Neural crest cell (in vitro differentiated cells): ENCODE results near the gene DNAH10. TPM values are rescaled to one million over a fixed set of nuclear protein-coding genes. Genes with fewer than 3 reads are reported as not detected.
A peak's percentile ranks its signal among the peaks of the same experiment; 100 is the strongest.

Experiments
- DNase-seq: peaks from one replicate; pipeline ENCODE4 v3.0.0; 2021; ENCODE audit warnings: low read depth, mixed read lengths, low spot score
- H3K27ac Mint-ChIP-seq: one replicate; pipeline ENCODE4 v1.8.0; 2021; ENCODE audit warnings: mild to moderate bottlenecking, mixed read lengths; ENCODE audit not compliant: unreplicated experiment
- H3K27me3 Mint-ChIP-seq: 2 replicates; pipeline ENCODE4 v1.8.0; 2021; ENCODE audit warnings: low read depth, mild to moderate bottlenecking, mixed read lengths
- H3K36me3 Mint-ChIP-seq: 2 replicates; pipeline ENCODE4 v1.8.0; 2021; ENCODE audit warnings: low read depth, mild to moderate bottlenecking, mixed read lengths
- H3K4me1 Mint-ChIP-seq: 2 replicates; pipeline ENCODE4 v1.8.0; 2021; ENCODE audit warnings: mixed read lengths
- H3K4me3 Mint-ChIP-seq: one replicate; pipeline ENCODE4 v1.8.0; 2021; ENCODE audit warnings: mild to moderate bottlenecking, mixed read lengths
- H3K9me3 Mint-ChIP-seq: 2 replicates; pipeline ENCODE4 v1.8.0; 2021; ENCODE audit warnings: mixed read lengths
- total RNA-seq: library from RNA; stranded (reverse); gene quantifications from 2 replicates; pipeline ENCODE4 v1.2.1, GENCODE V29; 2021
- TF ChIP-seq, protein P1 (sequence below): fragments of 200-600 bp; sonication (generic); conservative IDR thresholded peaks from 2 replicates; pipeline ENCODE4 v1.5.0; 2021; ENCODE audit warnings: antibody characterized with exemption, mild to moderate bottlenecking

Gene DNAH10
- total RNA-seq, 1 donor from 2014 or later, result 1.1 TPM

GRCh38 chr12:123899368-123899767 is 137.3 kb downstream of the DNAH10 start:
- DNase-seq, result no peak
- no peaks in the 10 kb centered on the region for H3K9me3 Mint-ChIP-seq
- H3K4me1 Mint-ChIP-seq, result peaks cover 7% of the 10 kb centered on the region
- H3K4me3 Mint-ChIP-seq, result no peak overlapping the region
- H3K27me3 Mint-ChIP-seq, result no peaks in the 10 kb centered on the region
- H3K36me3 Mint-ChIP-seq, result no peaks in the 10 kb centered on the region
- TF ChIP-seq, protein P1, sequence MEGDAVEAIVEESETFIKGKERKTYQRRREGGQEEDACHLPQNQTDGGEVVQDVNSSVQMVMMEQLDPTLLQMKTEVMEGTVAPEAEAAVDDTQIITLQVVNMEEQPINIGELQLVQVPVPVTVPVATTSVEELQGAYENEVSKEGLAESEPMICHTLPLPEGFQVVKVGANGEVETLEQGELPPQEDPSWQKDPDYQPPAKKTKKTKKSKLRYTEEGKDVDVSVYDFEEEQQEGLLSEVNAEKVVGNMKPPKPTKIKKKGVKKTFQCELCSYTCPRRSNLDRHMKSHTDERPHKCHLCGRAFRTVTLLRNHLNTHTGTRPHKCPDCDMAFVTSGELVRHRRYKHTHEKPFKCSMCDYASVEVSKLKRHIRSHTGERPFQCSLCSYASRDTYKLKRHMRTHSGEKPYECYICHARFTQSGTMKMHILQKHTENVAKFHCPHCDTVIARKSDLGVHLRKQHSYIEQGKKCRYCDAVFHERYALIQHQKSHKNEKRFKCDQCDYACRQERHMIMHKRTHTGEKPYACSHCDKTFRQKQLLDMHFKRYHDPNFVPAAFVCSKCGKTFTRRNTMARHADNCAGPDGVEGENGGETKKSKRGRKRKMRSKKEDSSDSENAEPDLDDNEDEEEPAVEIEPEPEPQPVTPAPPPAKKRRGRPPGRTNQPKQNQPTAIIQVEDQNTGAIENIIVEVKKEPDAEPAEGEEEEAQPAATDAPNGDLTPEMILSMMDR, result no peak
- no peak overlapping the region for H3K27ac Mint-ChIP-seq

DNA sequence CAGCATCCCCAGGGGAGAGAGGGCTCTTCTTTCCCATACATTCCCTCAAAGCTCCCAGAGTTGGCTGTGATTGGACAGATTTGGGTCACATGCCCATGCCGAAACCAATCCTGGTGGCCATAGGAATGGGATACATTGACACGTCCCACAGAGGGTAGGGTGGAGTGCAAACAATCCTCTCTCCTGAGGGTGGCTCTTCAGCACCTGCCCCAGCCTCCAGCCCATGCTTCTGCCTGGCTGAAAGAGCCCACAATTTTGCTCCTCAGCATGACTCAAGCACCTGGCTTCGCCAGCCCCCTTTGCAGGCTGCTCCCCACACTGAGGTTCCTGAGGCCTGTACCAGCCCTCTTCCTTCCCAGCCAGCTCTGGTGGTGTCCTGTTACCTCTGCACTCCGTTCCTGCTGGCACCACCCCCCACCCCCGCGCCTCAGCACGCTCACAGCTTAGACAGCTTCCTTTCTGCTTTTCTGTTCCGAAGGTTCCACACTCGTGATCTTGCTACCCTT is 138.8 kb downstream of the DNAH10 start:
- no peak overlapping the region for H3K27ac Mint-ChIP-seq
- no peak for DNase-seq
- no peaks in the 10 kb centered on the region for H3K27me3 Mint-ChIP-seq

GRCh38 chr12:123902821-123903220 is 140.7 kb downstream of the DNAH10 start:
- H3K27me3 Mint-ChIP-seq, result peaks cover 3% of the 10 kb centered on the region
- H3K36me3 Mint-ChIP-seq, result no peaks in the 10 kb centered on the region
- no peaks in the 10 kb centered on the region for H3K9me3 Mint-ChIP-seq
- H3K4me1 Mint-ChIP-seq, result peaks cover 27% of the 10 kb centered on the region
- no peak overlapping the region for H3K4me3 Mint-ChIP-seq
- DNase-seq, result no peak
- TF ChIP-seq, protein P1, result no peak
- no peak overlapping the region for H3K27ac Mint-ChIP-seq

More for the DNA sequence above, 138.8 kb downstream of the DNAH10 start:
- TF ChIP-seq, protein P1, result no peak
- H3K4me3 Mint-ChIP-seq, result no peak overlapping the region
- H3K36me3 Mint-ChIP-seq, result no peaks in the 10 kb centered on the region
- peaks cover 13% of the 10 kb centered on the region for H3K4me1 Mint-ChIP-seq
- no peaks in the 10 kb centered on the region for H3K9me3 Mint-ChIP-seq

- Mint-ChIP-seq H3K27me3 (peaks cover 3% of the 10 kb centered on the region), H3K27ac (no peak overlapping the region), H3K36me3 (no peaks in the 10 kb centered on the region), H3K4me3 (no peak overlapping the region), H3K9me3 (no peaks in the 10 kb centered on the region), H3K4me1 (peaks cover 33% of the 10 kb centered on the region)
- TF ChIP-seq, protein P1, result no peak
- no peak for DNase-seq
These were observed 141.4 kb downstream of the DNAH10 start for GRCh38 chr12:123903301-123904065.

- TF ChIP-seq, protein P1, result peak; percentile 84
- Mint-ChIP-seq H3K36me3 (peaks cover 2% of the 10 kb centered on the region), H3K27ac (no peak overlapping the region), H3K4me1 (peaks cover 37% of the 10 kb centered on the region), H3K4me3 (peak overlapping the region; percentile 49), H3K27me3 (peaks cover 11% of the 10 kb centered on the region), H3K9me3 (no peaks in the 10 kb centered on the region)
- peak; percentile 61 for DNase-seq
These were observed 143.3 kb downstream of the DNAH10 start for GRCh38 chr12:123905319-123905925.
